Neural progenitor cell (in vitro differentiated cells): ENCODE measurements around the gene CKAP2L. TPM values are rescaled to one million over a fixed set of nuclear protein-coding genes. Genes with fewer than 3 reads are reported as not detected.

ENCODE experiments used
- DNase-seq: peaks from one replicate; pipeline ENCODE4 v3.0.0-alpha.2; 2016; ENCODE audit warnings: low spot score
- H2AFZ ChIP-seq: fragments of 200-600 bp; sonication (generic); replicated peaks from 2 replicates; pipeline ENCODE4 v1.6.1; 2016; ENCODE audit warnings: antibody characterized with exemption
- H3F3A ChIP-seq: fragments of 200-600 bp; sonication (generic); 2 replicates; pipeline ENCODE4 v1.6.1; 2016; ENCODE audit warnings: antibody characterized with exemption, low read depth
- H3K27ac ChIP-seq: fragments of 200-600 bp; sonication (generic); 2 replicates; pipeline ENCODE4 v1.5.1; 2016; ENCODE audit warnings: mild to moderate bottlenecking
- H3K27me3 ChIP-seq: fragments of 200-600 bp; sonication (generic); 2 replicates; pipeline ENCODE4 v1.6.1; 2016; ENCODE audit warnings: mild to moderate bottlenecking, moderate library complexity
- H3K36me3 ChIP-seq: fragments of 200-600 bp; sonication (generic); 2 replicates; pipeline ENCODE4 v1.5.1; 2016
- H3K4me1 ChIP-seq: fragments of 200-600 bp; sonication (generic); 2 replicates; pipeline ENCODE4 v1.6.1; 2016; ENCODE audit warnings: mixed run types
- H3K4me2 ChIP-seq: fragments of 200-600 bp; sonication (generic); 2 replicates; pipeline ENCODE4 v1.6.1; 2016
- H3K4me3 ChIP-seq: fragments of 200-600 bp; sonication (generic); 2 replicates; pipeline ENCODE4 v1.5.1; 2016
- H3K79me2 ChIP-seq: fragments of 200-600 bp; sonication (generic); 2 replicates; pipeline ENCODE4 v1.6.1; 2016; ENCODE audit warnings: low read depth
- H3K9ac ChIP-seq: fragments of 200-600 bp; sonication (generic); 2 replicates; pipeline ENCODE4 v1.6.1; 2016
- H3K9me3 ChIP-seq: fragments of 200-600 bp; sonication (generic); 2 replicates; pipeline ENCODE4 v1.5.1; 2016; ENCODE audit warnings: low read depth
- H4K20me1 ChIP-seq: fragments of 200-600 bp; sonication (generic); 2 replicates; pipeline ENCODE4 v1.6.1; 2016; ENCODE audit warnings: low read depth
- H3K27ac Mint-ChIP-seq: 3 replicates; pipeline ENCODE4 v1.8.0; 2021; ENCODE audit warnings: mixed read lengths
- H3K27me3 Mint-ChIP-seq: 2 replicates; pipeline ENCODE4 v1.8.0; 2022; ENCODE audit warnings: low read depth, mild to moderate bottlenecking, inconsistent platforms, moderate library complexity, mixed read lengths; ENCODE audit not compliant: insufficient read depth
- H3K36me3 Mint-ChIP-seq: 3 replicates; pipeline ENCODE4 v1.8.0; 2021; ENCODE audit warnings: mixed read lengths
- H3K4me1 Mint-ChIP-seq: 3 replicates; pipeline ENCODE4 v1.8.0; 2021; ENCODE audit warnings: mixed read lengths
- H3K4me3 Mint-ChIP-seq: 3 replicates; pipeline ENCODE4 v1.8.0; 2021; ENCODE audit warnings: mild to moderate bottlenecking, moderate library complexity, mixed read lengths
- H3K9me3 Mint-ChIP-seq: 3 replicates; pipeline ENCODE4 v1.8.0; 2020; ENCODE audit warnings: mixed read lengths
- EZH2 ChIP-seq: fragments of 200-600 bp; sonication (generic); IDR thresholded peaks from 2 replicates; pipeline ENCODE4 v1.6.1; 2017; ENCODE audit warnings: antibody characterized with exemption, mild to moderate bottlenecking, moderate library complexity
- EZH2phosphoT487 ChIP-seq: fragments of 200-600 bp; sonication (generic); IDR thresholded peaks from 2 replicates; pipeline ENCODE4 v1.6.1; 2017; ENCODE audit warnings: antibody characterized with exemption
- total RNA-seq: library from RNA; depleted of rRNA; stranded (reverse); fragments of >200 nt; gene quantifications from 2 replicates; pipeline ENCODE4 v1.2.3, GENCODE V29; 2015; ENCODE audit warnings: low replicate concordance
- TF ChIP-seq, protein P1 (sequence below): fragments of 200-600 bp; sonication (generic); IDR thresholded peaks from 2 replicates; pipeline ENCODE4 v1.5.1; 2017; ENCODE audit warnings: antibody characterized with exemption, mild to moderate bottlenecking

CKAP2L gene
- total RNA-seq, 1 donor from 2014 or later: 53.7 TPM

DNA sequence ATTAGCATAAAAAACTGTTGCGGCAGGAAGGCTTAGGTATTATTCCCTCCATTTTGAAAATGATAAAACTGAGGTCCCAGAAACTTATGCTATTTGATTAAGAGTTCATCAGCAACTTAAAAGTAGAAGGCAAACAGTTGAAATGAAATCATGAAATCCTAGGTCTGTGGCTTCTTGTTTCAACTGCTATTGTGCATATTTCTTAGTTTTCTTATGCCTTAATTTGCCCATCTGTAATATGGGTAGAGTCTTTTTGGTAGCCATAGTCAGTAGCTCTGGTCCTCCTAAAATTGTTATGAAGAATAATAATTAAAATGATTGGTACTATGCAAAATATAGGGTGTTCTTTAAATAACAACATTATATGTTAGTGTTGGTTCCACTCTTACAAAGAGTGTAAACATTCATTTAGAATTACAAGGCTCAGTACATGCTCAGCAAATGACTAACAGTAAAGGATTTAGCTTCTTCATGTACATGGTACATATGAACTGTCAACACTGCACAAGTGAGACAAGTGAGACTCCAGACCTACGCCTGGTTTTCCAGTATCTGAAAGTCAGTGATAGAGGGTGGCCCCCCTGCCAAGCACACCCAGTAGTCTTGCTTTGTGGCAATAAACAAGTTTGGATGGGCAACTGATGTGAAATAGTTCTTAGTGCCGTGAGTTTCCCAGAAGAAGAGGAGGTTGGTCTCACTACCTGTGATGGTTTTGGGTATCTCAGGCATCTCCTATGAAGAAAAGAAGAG, 10.3 kb upstream of the CKAP2L start:
- Histone ChIP-seq H3K27ac (no peak overlapping the region), H3K4me2 (no peak overlapping the region), H3K79me2 (no peaks in the 10 kb centered on the region), H3K9ac (no peak overlapping the region), H3K4me1 (peaks cover 14% of the 10 kb centered on the region), H3K4me3 (no peak overlapping the region), H3K36me3 (no peaks in the 10 kb centered on the region), H3K9me3 (no peaks in the 10 kb centered on the region), H3K27me3 (no peaks in the 10 kb centered on the region), H4K20me1 (no peaks in the 10 kb centered on the region), H3F3A (peaks cover 11% of the 10 kb centered on the region), H2AFZ (no peak overlapping the region)
- no peak overlapping the region for H3K27ac Mint-ChIP-seq
- no peak for TF ChIP-seq EZH2phosphoT487
- no peak for TF ChIP-seq EZH2
- TF ChIP-seq, protein P1, sequence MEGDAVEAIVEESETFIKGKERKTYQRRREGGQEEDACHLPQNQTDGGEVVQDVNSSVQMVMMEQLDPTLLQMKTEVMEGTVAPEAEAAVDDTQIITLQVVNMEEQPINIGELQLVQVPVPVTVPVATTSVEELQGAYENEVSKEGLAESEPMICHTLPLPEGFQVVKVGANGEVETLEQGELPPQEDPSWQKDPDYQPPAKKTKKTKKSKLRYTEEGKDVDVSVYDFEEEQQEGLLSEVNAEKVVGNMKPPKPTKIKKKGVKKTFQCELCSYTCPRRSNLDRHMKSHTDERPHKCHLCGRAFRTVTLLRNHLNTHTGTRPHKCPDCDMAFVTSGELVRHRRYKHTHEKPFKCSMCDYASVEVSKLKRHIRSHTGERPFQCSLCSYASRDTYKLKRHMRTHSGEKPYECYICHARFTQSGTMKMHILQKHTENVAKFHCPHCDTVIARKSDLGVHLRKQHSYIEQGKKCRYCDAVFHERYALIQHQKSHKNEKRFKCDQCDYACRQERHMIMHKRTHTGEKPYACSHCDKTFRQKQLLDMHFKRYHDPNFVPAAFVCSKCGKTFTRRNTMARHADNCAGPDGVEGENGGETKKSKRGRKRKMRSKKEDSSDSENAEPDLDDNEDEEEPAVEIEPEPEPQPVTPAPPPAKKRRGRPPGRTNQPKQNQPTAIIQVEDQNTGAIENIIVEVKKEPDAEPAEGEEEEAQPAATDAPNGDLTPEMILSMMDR: no peak
- H3K4me1 Mint-ChIP-seq: peaks cover 7% of the 10 kb centered on the region
- H3K36me3 Mint-ChIP-seq: no peaks in the 10 kb centered on the region
- H3K27me3 Mint-ChIP-seq: no peaks in the 10 kb centered on the region
- no peaks in the 10 kb centered on the region for H3K9me3 Mint-ChIP-seq
- no peak for DNase-seq
- H3K4me3 Mint-ChIP-seq: no peak overlapping the region

DNA sequence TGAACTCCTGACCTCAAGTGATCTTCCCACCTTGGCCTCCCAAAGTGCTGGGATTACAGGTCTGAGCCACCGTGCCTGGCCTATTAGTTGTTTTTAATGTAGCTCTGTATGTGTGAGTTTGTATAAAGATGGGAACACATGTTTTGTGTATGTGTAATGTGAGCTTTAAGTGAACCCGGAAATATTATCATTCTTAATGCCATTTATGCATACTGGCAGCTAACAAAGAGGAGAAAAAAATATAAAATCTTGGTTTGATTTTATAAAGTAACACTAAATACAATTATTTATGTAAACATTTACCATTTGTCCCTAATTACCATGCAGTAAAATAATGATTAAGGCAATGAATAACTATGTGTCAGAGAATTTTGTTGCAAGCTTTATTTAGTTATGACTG, 9.1 kb upstream of the CKAP2L start:
- peaks cover 11% of the 10 kb centered on the region for H3F3A ChIP-seq
- no peaks in the 10 kb centered on the region for H3K9me3 ChIP-seq
- H3K4me1 ChIP-seq: peaks cover 14% of the 10 kb centered on the region
- H3K9ac ChIP-seq: no peak overlapping the region
- no peak overlapping the region for H2AFZ ChIP-seq
- no peaks in the 10 kb centered on the region for H3K36me3 ChIP-seq
- Mint-ChIP-seq H3K36me3 (no peaks in the 10 kb centered on the region), H3K9me3 (no peaks in the 10 kb centered on the region), H3K4me1 (peaks cover 7% of the 10 kb centered on the region), H3K4me3 (no peak overlapping the region), H3K27ac (no peak overlapping the region), H3K27me3 (no peaks in the 10 kb centered on the region)
- H3K4me3 ChIP-seq: no peak overlapping the region
- no peaks in the 10 kb centered on the region for H4K20me1 ChIP-seq
- DNase-seq: no peak
- no peak overlapping the region for H3K4me2 ChIP-seq
- no peaks in the 10 kb centered on the region for H3K79me2 ChIP-seq
- H3K27me3 ChIP-seq: no peaks in the 10 kb centered on the region
- no peak overlapping the region for H3K27ac ChIP-seq
- TF ChIP-seq EZH2phosphoT487 (no peak), EZH2 (no peak)
- TF ChIP-seq, protein P1: no peak

DNA sequence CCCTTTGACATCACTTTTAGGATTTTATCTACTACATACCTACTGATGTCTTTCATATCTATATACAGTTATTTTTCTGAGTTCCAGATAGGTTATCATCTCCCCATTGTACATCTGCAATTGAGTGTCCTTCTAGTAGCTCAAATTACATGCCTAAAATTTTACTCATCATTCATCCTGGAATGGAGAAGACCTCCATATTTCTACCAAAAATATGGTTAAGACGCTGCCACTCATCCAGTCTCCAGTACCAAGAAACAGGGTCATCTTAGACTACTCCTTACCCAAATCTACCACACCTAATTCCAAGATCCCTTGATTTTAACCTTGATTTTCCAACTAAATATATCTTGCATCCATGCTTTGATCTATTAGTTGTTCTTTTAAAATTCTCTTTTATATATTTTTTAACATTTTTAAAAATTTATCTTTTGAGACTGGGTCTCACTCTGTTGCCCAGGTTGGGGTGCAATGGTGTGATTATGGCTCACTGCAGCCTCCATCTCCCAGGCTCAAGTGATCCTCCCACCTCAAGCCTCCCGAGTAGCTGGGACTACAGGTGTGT, 8.6 kb upstream of the CKAP2L start:
- H3K4me2 ChIP-seq: no peak overlapping the region
- no peak overlapping the region for H3K4me3 Mint-ChIP-seq
- H3K9me3 Mint-ChIP-seq: no peaks in the 10 kb centered on the region

More for the DNA sequence above, 8.6 kb upstream of the CKAP2L start:
- TF ChIP-seq, protein P1: no peak
- no peak for TF ChIP-seq EZH2
- TF ChIP-seq EZH2phosphoT487: no peak
- no peaks in the 10 kb centered on the region for H3K36me3 Mint-ChIP-seq
- H3K4me1 Mint-ChIP-seq: peaks cover 7% of the 10 kb centered on the region
- H3K4me1 ChIP-seq: peaks cover 14% of the 10 kb centered on the region
- no peak overlapping the region for H3K27ac Mint-ChIP-seq
- H4K20me1 ChIP-seq: no peaks in the 10 kb centered on the region
- no peaks in the 10 kb centered on the region for H3K79me2 ChIP-seq
- H3K27ac ChIP-seq: no peak overlapping the region
- no peak overlapping the region for H3K9ac ChIP-seq
- no peaks in the 10 kb centered on the region for H3K27me3 ChIP-seq
- H3K27me3 Mint-ChIP-seq: no peaks in the 10 kb centered on the region
- DNase-seq: no peak
- H2AFZ ChIP-seq: no peak overlapping the region
- peaks cover 11% of the 10 kb centered on the region for H3F3A ChIP-seq
- no peak overlapping the region for H3K4me3 ChIP-seq
- no peaks in the 10 kb centered on the region for H3K36me3 ChIP-seq
- no peaks in the 10 kb centered on the region for H3K9me3 ChIP-seq
